Hypothalamus (tissue), 51 donors: ENCODE measurements around the gene KRT6C.

Source experiments
- DNase-seq, 51 donors: peaks; one replicate each; lab custom pipeline; 2025; lab: John Stamatoyannopoulos, UW

The KRT6C gene

DNA sequence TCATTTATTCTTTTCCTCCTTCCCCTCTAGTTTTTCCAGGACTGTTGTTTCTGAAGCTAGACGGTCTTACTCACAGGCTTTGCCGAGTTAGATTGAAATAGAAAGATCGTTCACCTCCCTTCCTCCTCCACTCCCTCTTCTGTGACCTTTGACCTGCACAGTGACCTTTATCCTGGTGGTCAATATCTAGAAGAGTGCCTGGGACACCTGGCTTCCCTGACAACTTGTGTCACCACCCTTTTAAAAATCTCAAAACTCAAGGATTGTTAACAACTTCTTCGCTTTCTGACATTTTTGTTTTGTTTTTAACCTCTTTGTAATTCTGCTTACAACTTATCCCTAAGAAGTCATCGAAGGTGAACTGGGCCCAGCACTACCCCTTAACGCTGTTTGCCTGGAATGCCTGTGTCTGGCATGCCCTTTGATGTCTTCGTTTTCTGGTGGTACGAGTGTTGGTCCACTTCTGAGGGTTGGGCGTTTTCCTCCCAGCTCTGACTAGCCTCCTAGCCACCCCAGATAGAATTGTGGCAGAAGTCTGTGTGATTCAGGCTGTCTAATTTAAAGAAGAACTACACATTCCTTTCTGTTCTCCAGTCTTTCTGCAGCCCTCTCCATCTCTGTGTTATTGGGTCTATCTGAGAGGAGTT is 36.7 kb downstream of the KRT6C start:
- no peak for DNase-seq

DNA sequence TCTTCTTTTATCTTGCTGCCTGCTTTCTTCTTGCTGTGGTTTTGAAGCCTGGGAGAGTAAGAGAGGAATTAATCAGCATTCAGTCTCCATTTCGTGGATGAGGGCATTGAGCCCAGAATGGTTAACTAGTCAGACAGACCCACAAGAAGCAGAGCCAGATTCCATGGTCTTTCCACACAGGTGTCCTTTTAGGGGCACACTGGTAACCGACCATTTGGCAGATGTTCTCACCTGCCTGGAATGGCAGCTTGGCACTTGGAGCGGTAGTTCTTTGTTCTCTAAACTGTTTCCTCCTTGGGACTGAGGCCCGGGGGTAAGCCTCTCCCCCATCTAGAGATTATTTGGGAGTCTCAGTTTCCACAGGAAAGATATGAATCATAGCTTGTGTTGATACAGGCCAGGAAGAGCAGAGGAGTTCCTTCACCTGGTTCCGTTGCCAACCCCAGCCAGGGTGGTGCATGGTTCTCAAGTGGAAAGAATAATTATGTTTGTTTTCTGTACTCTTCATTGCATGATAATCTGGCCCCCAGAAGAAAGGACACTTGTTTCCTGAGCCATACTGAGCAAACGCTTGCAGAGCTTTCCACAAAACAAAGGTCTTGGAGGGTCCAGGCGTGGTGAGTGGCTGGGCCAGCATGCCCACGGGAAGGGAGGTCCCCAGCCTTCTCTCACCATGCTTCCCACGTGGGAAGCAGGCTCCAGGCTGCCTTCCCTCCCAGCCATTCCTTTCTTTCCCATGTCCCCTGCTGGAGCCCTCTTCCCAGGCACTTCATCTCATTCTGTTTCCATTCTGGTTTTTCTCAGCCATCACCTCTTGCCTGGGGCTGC is 37.4 kb downstream of the KRT6C start:
- no peak for DNase-seq

DNA sequence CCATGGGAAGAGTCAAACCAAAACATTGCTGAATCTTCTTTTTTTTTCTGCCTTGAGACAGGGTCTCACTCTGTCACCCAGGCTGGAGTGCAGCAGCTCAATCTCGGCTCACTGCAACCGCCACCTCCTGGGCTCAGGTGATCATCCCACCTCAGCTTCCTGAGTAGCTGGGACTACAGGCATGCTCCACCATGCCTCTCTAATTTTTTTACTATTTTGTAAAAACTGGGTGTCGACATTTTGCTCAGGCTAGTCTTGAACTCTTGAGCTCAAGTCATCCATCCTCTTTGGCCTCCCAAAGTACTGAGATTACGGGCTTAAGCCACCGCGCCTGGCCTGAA is 38.0 kb downstream of the KRT6C start:
- DNase-seq = no peak

DNA sequence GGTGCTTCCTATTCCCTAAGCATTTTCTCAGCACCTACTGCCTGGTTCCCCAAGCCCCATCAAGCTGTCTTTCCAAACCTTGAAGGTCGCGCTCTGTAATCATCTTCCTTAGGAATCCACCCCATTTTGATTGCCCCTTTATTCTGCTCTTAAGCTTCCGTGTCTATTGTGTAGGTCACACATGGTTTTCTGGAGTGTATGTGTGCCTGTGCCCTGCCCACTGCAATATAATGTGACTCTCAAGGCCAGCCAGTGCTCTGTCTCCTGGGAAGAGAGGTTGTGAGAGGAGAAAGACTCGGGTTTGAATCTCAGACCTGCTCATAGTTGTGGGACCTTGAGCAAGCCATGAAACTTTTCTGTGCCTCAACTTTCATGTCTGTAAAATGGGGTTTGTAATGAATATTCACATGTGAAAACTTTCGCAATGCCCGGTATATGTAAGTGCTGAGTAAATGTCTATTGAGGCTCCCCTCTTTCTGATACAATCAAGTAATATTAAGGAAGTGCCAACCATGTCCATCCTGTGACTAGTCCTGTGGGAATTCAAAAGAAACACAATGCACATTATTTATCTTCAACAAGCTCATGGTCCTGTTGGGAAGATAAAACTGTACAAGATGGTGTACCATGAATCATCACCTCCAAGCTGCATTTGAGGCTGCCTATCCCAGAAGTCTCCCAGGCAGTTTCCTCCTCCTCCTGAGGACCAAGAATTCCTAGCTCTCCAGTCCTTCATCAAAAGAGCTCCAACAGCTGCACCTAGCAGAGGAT is 38.7 kb downstream of the KRT6C start:
- no peak for DNase-seq

DNA sequence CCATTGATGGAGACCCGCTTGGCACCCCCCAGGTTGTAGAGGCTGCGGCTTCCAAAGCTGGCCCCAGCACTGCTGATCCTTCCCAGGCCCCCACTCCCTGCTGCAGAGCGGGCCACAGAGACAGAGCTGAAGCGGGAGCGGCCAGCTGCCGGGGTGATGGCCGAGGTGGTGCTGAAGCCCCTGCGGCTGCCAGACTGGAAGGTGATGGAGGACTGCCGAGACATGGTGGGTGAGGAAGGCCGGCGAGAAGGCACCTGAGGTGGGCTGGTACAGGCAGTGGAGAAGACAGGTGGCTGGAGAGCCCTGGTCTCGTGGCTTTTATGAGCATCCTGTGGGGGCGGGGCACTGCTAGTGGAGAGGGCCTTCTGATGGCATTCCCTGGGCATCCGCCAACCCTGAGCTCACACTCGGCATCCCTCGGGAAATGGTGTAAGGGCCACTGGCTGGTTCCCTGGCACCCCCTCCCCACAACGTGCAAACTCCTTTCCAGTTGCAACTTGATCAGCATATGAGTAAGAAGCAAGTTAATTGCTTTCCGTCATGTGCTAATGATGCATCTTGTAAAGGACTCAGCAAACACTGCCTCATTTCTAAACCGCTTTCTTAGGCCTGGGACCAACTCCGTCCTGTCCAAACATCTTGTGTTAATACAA is 39.4 kb downstream of the KRT6C start, which contains the start of gene KRT75:
KRT75 (minus strand) TSS at position 291 of the 653 bp plus-strand sequence; CDS start at position 224, 67 bp downstream.
- DNase-seq = no peak

DNA sequence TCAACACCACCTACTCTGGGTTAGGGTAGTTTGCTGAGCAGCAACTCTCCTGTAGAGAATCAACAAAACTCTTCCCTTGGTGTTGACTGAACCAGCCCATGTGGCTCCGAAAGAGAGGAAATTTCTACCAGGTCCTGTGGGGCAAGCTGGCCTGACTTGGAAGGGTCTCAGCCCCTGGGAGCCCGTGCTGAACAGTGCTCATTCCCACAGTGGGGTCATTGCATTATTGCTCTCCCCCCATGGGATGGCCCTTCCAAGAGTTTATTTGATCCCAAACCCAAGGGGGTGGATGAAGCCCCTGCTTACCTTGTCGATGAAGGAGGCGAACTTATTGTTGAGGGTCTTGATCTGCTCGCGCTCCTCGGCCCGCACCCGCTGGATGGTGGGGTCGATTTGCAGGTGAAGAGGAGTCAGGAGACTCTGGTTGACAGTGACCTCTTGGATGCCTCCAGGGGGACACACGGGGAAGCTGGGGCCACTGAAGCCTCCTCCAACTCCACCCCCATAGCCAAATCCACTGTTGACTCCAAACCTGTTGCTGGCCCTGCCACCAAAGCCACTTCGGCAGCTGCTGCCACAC is 40.0 kb downstream of the KRT6C start:
- DNase-seq = no peak

DNA sequence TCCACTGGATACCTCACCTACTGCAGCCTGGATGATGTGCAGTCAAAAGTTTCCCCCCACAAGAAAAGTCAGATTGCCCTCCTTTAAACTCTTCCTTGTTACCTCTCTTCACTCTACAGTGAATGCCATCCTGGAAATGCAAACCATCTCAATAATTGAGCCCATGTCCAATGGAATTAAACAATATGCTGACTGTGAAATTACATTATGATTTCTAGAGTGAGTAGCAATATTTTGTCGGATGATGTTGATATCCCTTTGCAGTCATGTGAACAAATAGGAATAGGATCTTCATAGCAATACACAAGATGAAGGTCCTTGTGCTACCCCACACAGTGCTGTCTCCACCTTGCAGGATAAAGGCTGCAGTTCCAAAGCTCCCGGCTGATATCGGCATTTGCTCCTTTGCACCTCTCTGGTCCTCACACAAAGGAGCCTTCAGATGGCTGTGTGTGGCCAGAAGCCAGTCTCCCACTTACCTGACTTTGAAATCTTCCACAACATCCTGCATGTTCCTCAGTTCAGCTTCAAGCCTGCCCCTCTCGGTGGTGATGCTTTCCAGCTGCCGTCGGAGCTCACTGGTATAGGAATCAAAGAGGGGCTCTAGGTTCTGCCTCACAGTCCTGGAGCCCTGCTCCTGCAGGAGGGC is 40.9 kb downstream of the KRT6C start:
- DNase-seq = no peak

DNA sequence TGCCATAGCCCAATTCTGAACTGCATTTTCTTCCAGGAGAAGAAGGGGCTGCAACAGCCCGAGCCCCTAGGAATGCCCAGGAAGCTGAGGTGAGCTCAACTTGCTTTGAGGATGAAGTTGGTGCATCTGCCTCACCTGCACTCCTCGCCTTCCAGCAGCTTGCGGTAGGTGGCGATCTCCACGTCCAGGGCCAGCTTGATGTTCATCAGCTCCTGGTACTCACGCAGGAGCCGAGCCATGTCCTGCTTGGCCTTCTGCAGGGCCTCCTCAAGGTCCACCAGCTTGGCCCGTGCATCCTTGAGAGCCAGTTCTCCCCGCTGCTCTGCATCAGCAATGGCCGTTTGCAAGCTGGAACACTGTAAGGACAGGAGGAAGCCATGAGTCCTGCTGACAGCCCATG is 45.5 kb downstream of the KRT6C start:
- no peak for DNase-seq

DNA sequence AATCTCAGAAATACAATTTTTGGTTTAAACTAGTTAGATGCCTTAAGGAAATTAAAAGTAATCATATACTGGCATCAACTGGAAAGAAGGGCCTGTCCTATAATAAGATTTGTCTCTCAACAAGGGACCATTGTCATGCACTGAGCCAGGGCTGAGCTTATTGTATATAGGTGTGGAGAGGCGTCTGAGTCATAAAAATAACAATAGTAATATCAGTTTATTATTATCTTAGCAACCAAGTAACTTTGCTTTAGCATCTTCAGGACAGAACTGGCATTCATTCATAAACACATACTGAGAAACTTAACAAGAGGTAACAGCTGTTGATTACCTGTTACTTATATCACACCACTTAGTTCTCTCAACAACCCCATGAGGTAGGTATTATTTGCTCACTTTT is 46.5 kb downstream of the KRT6C start:
- no peak for DNase-seq

DNA sequence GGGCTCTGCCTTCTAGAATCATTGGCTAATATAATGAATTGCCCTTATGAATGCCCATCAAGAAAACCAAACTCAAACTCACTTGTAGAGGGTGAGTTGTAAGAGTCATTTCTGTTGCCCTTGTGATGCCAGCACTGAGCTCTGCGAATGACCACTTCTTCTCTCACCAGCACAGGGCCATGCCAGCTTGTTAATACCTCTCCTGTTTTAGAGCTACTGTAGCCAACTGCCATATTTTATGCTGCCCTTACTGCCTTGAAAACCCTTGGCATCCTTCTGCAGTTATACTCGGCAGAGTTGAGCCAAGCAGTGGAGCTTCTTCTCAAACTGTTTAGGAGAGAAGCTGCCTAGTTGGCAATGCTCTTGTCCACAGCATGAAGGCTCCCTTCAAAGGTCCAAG is 47.6 kb downstream of the KRT6C start:
- DNase-seq = no peak

DNA sequence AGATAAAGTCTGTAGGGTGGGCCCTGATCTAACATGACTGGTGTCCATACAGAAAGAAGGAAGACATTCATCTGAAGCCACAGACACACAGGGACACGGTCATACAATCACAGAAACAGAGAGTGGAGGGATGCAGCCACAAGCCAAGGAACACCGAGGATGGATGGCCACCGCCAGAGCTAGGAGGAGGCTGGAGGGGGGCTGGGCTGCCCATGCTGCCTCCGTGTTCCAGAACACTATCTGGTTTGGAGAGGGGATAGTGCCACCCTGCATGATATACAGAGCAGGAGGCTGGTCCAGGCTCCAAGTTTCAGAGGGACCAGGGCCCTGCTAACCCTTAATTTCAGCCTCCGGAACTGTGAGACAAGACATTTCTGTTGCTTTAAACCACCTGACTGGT is 48.1 kb downstream of the KRT6C start:
- DNase-seq = no peak

DNA sequence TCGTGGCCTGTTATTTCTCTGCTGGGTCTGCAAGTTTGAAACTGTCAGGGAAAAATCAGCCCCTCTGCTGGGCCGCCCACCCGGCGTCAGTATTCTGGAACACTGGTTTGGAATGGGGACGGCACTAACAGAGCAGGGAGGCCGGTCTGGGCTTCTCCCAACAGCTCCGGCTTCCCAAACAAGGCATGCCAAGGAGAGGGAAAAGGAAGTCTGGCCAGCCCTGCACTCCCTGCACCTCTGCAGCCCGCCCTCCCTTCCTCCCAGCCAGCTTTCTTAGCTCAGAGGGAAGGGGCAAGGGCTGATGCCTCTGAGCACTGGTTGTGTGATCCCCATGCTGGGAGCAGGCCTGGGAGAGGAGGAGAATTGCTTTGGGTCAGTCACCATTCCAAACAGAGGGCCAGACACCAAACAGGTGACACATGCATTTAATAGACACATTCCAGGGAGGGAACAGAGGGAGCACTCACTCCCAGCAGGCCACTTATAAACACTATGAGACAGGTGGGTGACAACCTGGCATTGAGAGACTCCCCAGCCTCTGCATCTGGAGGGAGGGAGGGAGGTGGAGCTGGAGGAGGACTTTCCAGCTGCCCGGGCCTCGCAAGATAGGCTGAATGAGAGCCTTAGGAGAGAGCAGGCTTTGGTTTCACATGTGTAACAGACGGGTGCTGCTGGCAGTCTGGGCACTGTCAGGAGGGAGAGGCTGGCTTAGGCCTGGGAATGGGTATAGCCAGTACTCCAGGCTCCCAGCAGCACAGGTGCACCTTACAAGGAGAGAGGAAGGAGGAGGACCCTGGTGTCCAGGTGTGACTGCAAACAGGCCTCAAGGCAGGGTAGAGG is 49.7 kb downstream of the KRT6C start:
- DNase-seq = no peak

DNA sequence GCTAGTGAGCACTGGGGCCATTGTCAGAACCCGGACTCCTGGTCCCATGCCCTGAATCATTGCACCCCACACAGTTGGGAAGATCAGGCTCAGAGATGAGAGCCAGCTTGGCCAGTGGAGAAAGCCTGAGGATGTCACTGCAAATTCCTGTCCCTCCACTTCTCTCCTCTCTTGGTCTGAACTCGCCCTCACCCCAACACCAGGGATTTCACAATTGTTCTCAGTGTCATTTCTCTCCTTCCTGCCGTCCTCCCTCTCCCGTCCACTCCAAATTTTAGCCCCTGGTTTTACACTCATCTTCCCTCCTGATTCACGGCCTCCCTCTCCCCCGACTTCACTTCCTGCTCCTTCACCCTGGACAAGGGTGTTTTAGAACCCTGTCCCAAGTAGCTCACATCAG is 50.6 kb downstream of the KRT6C start:
- DNase-seq = no peak

DNA sequence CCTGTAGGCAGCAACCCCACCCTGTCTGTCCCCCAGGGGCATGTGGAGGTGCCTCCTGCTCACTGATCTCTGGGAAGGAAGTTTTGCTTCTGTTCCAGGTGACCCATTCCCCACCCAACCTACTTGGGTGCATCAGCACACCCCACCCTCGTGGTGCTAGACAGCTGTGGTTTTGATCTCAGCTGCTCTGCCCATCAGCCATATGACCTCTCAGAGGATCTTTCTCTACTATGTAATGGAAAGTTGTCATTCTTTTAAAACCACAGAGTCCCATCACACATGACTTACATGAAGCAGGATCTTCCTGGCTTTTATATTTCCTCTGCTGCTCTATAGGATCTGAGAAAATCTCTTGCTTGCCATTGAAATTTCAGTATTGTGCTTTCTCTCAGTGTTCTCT is 53.9 kb downstream of the KRT6C start:
- DNase-seq = no peak

DNA sequence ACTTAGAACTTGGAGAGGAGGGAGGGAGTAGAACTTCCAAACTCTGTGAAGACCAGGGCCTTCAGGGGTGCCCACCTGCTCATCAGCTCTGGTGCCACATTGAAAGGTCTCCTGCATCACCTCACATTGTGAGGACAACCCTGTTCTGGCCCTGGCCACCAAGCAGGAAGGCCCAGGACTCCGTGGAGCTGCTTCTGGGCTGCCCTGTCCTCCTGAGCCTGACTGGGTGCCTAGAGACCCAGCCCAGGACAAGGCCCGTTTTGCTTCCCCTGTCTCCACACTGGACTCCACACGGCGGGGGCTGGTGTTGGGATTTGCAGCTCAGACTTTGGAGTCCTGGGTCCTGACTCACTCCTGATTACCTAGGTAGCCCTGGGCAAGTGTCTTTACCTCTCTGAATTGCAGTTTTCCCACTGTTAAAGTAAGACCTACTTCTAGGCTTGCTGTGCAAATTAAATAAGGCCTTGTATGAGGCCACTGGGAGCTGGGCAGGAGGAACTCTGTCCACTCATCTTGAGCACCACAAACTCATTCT is 55.0 kb downstream of the KRT6C start:
- no peak for DNase-seq
